T-helper 2 cell treated with Interferon-gamma antibody and Interleukin-4, amounts not matched to agents 5 μg/mL and 100 μg/mL, for 36 hours (primary cell): ENCODE data around the gene RAD51B.

Experiments used
- DNase-seq: peaks from one replicate; pipeline ENCODE4 v3.0.0; 2021; ENCODE audit warnings: low spot score
- H3K27ac Mint-ChIP-seq: one replicate; pipeline ENCODE4 v1.8.0; 2021; ENCODE audit warnings: mild to moderate bottlenecking, mixed read lengths
- H3K27me3 Mint-ChIP-seq: one replicate; pipeline ENCODE4 v1.8.0; 2021; ENCODE audit warnings: low read depth, mixed read lengths
- H3K36me3 Mint-ChIP-seq: one replicate; pipeline ENCODE4 v1.8.0; 2021; ENCODE audit warnings: low read depth, mixed read lengths
- H3K4me1 Mint-ChIP-seq: one replicate; pipeline ENCODE4 v1.8.0; 2021; ENCODE audit warnings: low read depth, mixed read lengths
- H3K4me3 Mint-ChIP-seq: one replicate; pipeline ENCODE4 v1.8.0; 2022; ENCODE audit warnings: mild to moderate bottlenecking, moderate library complexity, mixed read lengths
- H3K9me3 Mint-ChIP-seq: one replicate; pipeline ENCODE4 v1.8.0; 2021; ENCODE audit warnings: mixed read lengths

Gene RAD51B

DNA sequence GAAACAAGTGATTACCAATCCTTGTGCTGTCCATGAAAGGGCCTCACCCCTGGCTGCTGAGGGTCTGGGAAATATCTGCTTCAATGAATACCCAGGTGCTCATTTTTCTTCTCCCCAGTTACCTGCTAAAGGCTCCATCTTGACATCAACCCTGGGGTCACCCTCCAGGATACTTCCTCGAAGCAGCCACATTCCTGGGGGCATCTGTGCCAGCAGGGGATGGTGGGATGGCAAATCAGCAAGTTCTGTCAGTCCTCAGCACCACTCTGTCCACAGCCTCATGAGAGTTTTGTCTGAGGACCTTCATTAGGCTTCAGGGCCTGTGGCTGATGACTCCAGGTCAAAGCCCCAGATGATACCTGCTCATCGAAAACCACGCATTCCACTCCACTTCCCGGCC lies 848.4 kb downstream of the RAD51B start:
- Mint-ChIP-seq H3K36me3 (no peaks in the 10 kb centered on the region), H3K27me3 (no peaks in the 10 kb centered on the region), H3K4me1 (peaks cover 27% of the 10 kb centered on the region), H3K27ac (no peak overlapping the region), H3K4me3 (no peak overlapping the region), H3K9me3 (peaks cover 4% of the 10 kb centered on the region)
- DNase-seq: no peak

DNA sequence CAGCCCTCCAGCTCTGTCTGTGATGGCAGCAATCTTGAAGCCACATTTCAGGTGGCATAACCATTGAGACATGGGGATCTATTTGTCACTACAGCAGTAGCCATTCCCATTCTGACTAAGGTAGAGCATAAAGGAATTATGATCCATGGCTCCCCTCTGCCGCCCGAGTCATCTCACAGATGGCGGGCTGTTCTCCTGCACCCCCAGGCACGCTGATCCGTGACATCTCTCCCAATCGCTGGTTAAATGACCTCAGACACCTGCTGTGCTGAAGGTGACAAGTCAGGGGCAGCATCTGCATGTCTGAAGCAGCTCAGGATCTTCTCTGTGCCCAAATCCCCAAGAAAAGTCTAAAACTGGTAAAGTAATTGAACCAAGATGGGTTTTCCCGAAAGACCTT lies 849.0 kb downstream of the RAD51B start:
- Mint-ChIP-seq H3K4me3 (no peak overlapping the region), H3K27me3 (no peaks in the 10 kb centered on the region), H3K27ac (no peak overlapping the region), H3K4me1 (peaks cover 22% of the 10 kb centered on the region), H3K9me3 (peaks cover 4% of the 10 kb centered on the region), H3K36me3 (no peaks in the 10 kb centered on the region)
- no peak for DNase-seq

DNA sequence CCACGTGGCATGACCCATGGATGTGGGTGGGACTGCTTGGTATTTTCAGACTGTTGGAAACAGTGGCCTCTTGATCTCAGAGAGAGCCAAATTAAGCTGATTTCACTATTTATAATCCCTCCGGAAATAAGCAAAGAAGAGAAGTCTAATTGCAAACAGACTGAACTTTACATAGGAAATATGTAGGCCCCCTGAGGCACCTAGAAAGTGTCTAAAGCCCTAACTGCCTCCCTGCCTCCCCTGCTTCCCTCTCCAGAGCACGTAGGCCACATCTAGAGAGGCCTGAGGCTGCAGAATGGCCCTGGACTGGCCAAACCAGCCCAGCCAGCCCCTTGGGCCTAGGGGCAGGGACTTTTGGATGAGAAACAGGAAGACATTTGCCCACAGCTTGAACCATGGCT lies 849.5 kb downstream of the RAD51B start:
- no peak overlapping the region for H3K4me3 Mint-ChIP-seq
- no peaks in the 10 kb centered on the region for H3K27me3 Mint-ChIP-seq
- H3K36me3 Mint-ChIP-seq: no peaks in the 10 kb centered on the region

DNA sequence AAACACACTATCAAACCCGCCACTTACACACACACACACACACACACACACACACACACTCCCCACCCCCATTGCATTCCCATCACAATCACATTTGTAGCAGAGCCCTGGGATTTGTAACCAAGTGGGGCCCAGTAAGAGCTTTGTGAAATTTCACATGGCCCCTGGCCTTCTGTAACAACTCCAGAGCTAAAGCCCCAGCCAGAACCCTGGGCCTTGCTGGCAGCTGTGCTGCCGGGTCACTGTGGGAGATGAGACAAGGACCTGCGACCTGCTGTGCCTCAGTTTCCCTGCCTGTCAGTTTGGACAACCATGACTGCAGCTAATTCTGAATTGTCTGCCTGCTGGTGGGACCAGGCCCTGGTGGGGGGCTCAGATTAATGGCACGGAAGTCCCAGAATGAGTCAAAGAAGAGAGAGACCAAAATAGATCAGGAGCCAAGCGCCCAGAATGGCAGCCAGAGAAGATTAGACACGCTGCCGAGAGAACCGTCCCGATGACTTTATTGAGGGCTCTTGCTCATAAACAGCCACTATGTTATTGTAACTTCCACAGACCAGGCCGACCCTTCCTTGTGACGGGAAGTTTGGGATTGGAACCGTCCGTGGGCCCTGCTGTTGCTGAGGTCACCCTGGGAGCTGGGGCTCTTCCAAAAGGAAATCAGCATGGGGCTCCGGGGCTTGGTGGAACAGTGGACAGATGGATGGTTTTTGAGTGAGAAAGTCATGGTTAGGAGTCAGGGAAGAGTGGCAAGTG lies 850.2 kb downstream of the RAD51B start:
- Mint-ChIP-seq H3K4me1 (peaks cover 9% of the 10 kb centered on the region), H3K4me3 (no peak overlapping the region), H3K9me3 (peaks cover 4% of the 10 kb centered on the region), H3K27ac (no peak overlapping the region), H3K36me3 (no peaks in the 10 kb centered on the region), H3K27me3 (no peaks in the 10 kb centered on the region)
- DNase-seq: no peak

More for the DNA sequence above, 849.5 kb downstream of the RAD51B start:
- peaks cover 4% of the 10 kb centered on the region for H3K9me3 Mint-ChIP-seq
- no peak for DNase-seq
- H3K4me1 Mint-ChIP-seq: peaks cover 16% of the 10 kb centered on the region
- H3K27ac Mint-ChIP-seq: no peak overlapping the region

DNA sequence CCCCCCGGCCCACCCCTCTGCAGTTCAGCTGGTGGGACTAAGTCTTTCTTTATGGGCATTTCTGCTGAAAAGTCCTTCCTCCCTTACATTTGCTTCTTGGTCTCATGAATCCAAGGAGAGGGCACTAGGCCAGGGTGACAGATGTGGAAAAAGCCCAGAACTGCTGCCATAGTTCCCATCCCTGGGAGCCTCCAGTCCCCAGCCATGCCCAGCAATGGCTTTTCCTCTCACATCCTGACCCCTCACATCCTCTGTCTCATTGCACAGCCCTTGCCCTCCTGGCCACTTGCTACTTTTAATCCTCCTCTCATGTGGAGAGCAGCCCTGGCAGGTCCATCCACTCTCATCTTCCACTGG lies 850.8 kb downstream of the RAD51B start:
- no peak for DNase-seq
- Mint-ChIP-seq H3K4me1 (peaks cover 6% of the 10 kb centered on the region), H3K27ac (no peak overlapping the region), H3K4me3 (no peak overlapping the region), H3K36me3 (no peaks in the 10 kb centered on the region), H3K9me3 (peaks cover 4% of the 10 kb centered on the region), H3K27me3 (no peaks in the 10 kb centered on the region)

DNA sequence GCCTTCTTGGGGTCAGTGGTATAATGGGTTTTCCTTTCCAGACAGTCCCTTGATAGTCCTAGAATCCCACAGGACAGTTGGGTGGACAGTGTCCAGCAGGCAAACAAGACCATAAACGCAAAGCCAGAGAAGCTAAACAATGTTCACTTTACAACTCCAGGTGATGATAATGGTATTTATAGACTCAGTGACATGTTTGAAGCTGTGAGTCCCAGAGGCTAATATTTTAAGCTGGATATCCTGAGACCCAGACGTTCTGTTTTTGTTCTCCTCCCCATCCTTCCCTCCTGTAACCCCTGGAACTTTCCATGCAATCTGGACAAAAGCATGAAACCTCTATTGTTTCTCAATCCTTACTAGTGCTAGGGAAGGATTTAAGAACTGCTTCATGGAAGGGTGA lies 852.3 kb downstream of the RAD51B start:
- Mint-ChIP-seq H3K9me3 (peaks cover 1% of the 10 kb centered on the region), H3K4me1 (no peaks in the 10 kb centered on the region), H3K4me3 (no peak overlapping the region), H3K27me3 (no peaks in the 10 kb centered on the region), H3K36me3 (no peaks in the 10 kb centered on the region), H3K27ac (no peak overlapping the region)
- DNase-seq: no peak

DNA sequence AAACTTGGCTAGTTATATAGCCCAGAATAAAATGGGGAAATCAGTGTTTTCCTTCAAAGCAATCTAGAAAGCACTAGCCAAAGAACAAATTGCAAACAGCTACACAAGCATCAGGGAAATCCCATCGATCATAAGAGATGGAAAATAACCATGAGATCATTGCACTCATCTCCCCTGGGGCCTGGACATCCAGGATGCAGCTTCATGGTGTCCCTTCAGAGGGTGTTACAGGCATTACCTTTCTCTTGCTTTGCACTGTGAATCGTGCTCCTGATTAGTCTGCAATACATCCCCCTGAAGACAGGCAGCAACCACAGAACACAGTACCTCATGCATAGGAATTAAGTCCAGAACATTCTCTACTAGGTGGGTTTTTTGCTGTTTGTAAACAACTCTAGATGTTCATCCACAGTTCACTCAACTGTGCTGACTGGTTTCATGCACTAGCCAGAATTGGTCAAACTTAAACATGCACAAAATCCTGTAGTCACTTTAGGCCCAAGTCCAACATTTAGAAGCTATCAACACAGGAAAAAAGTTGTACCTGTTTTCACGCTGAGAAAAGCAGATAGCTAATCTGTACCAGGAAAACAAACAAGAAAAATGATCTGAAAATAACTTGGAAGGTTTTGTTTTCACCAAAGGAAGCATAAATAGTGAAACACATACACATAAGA lies 853.2 kb downstream of the RAD51B start:
- H3K27me3 Mint-ChIP-seq: no peaks in the 10 kb centered on the region
- H3K4me3 Mint-ChIP-seq: no peak overlapping the region
- no peaks in the 10 kb centered on the region for H3K36me3 Mint-ChIP-seq
- H3K9me3 Mint-ChIP-seq: no peaks in the 10 kb centered on the region
- no peaks in the 10 kb centered on the region for H3K4me1 Mint-ChIP-seq
- DNase-seq: no peak
- H3K27ac Mint-ChIP-seq: no peak overlapping the region

DNA sequence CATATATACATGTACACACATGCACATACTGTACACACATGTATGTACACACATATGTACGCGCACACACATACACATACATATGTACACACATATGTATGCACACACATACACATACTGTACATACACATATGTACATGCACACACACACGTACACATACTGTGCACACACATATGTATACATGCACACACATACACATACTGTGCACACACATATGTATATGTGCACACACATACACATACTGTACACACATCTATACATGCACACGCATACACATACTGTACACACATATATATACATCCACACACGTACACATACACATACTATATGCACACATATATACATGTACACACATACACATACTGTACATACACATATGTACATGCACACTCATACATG lies 853.9 kb downstream of the RAD51B start:
- Mint-ChIP-seq H3K9me3 (no peaks in the 10 kb centered on the region), H3K36me3 (no peaks in the 10 kb centered on the region), H3K4me1 (no peaks in the 10 kb centered on the region), H3K4me3 (no peak overlapping the region), H3K27ac (no peak overlapping the region), H3K27me3 (no peaks in the 10 kb centered on the region)
- DNase-seq: no peak

DNA sequence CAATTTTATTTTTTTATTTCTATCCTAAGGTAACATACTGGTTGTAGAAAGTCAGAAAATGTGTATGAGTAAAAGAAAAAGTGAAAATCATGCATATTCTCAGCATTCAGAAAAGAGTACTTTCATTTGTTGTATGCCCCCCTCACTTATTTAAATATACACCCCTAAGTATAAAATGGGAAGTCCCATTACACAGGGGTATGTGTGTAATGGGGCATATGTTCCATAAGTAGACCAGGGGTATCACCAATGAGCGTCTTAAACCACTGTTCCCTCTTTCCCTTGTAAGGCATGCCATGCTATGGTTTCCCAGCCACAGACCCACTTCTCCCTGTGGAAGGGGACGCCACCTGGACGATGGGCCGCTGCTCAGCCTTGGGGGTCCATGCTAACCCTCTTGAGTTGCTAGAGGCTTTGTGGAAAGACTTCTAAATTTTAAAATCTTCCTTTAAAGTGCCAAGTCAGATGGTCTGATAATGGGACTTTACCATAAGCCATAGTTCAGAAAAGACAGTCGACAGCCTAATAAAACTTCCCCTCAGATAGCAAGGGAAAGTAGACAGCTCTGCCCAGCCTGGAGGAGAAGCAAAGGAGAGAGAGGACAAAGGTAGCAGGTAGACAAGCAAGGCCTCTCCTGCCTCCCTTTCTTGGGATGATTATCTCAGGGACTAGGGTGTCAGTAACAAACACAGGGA lies 855.1 kb downstream of the RAD51B start:
- no peaks in the 10 kb centered on the region for H3K9me3 Mint-ChIP-seq
- no peaks in the 10 kb centered on the region for H3K36me3 Mint-ChIP-seq
- H3K27ac Mint-ChIP-seq: no peak overlapping the region
- no peaks in the 10 kb centered on the region for H3K4me1 Mint-ChIP-seq
- no peaks in the 10 kb centered on the region for H3K27me3 Mint-ChIP-seq
- no peak overlapping the region for H3K4me3 Mint-ChIP-seq
- DNase-seq: no peak

- no peak for DNase-seq
- no peak overlapping the region for H3K27ac Mint-ChIP-seq
- H3K36me3 Mint-ChIP-seq: no peaks in the 10 kb centered on the region
- no peaks in the 10 kb centered on the region for H3K4me1 Mint-ChIP-seq
- no peak overlapping the region for H3K4me3 Mint-ChIP-seq
- H3K9me3 Mint-ChIP-seq: no peaks in the 10 kb centered on the region
- no peaks in the 10 kb centered on the region for H3K27me3 Mint-ChIP-seq
Measured at GRCh38 chr14:68675233-68675577, 855.6 kb downstream of the RAD51B start.

- no peak overlapping the region for H3K4me3 Mint-ChIP-seq
- no peaks in the 10 kb centered on the region for H3K4me1 Mint-ChIP-seq
- H3K27me3 Mint-ChIP-seq: no peaks in the 10 kb centered on the region
- no peak overlapping the region for H3K27ac Mint-ChIP-seq
- H3K36me3 Mint-ChIP-seq: no peaks in the 10 kb centered on the region
- no peak for DNase-seq
- H3K9me3 Mint-ChIP-seq: no peaks in the 10 kb centered on the region
Measured at GRCh38 chr14:68676511-68676943, 856.9 kb downstream of the RAD51B start.

DNA sequence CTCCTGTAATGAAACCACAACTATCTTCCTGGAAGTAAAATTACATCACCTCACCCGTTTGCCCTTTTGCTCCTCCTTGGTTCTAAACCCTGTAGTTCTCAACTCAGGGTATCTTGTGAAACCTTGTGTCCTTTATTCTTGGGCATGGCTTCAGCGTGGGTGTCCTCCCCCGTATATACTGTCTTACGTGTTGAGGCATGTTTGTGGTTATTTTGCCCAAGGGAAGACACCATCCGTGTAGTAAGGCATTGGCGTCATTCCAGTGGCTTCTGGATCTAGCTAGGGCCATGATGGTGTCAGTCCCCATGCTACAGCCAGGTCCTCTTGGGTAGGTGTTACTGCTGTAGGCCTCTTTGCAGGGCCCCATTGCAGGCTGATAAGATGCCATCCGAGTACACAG lies 857.9 kb downstream of the RAD51B start:
- no peak overlapping the region for H3K4me3 Mint-ChIP-seq
- DNase-seq: no peak
- no peaks in the 10 kb centered on the region for H3K36me3 Mint-ChIP-seq
- peaks cover 6% of the 10 kb centered on the region for H3K4me1 Mint-ChIP-seq
- H3K27ac Mint-ChIP-seq: no peak overlapping the region
- H3K9me3 Mint-ChIP-seq: no peaks in the 10 kb centered on the region
- no peaks in the 10 kb centered on the region for H3K27me3 Mint-ChIP-seq

- no peak overlapping the region for H3K4me3 Mint-ChIP-seq
- H3K9me3 Mint-ChIP-seq: no peaks in the 10 kb centered on the region
- DNase-seq: no peak
- H3K36me3 Mint-ChIP-seq: no peaks in the 10 kb centered on the region
- peaks cover 8% of the 10 kb centered on the region for H3K4me1 Mint-ChIP-seq
- H3K27ac Mint-ChIP-seq: no peak overlapping the region
- no peaks in the 10 kb centered on the region for H3K27me3 Mint-ChIP-seq
Measured at GRCh38 chr14:68677901-68678300, 858.3 kb downstream of the RAD51B start.

DNA sequence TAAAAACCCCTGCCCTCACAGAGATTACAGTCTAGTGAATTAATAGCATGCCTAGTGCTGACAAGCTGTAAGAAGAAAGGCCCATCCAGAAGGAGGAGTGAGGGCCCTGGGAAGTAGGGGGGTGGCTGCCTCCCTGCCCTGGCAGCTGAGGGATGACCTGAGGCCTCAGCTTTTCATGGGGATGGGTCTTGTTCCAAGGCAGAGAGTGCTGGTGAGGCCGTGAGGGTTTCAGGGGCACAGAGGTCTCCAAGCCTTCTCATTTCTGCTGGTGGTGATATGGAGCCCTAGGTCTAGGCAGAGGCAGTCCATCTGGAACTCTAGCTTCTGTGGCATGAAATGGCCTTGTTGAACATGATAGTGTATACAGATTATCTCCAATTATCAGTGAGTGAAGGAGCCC lies 858.9 kb downstream of the RAD51B start:
- Mint-ChIP-seq H3K27me3 (no peaks in the 10 kb centered on the region), H3K4me3 (no peak overlapping the region), H3K27ac (no peak overlapping the region), H3K9me3 (no peaks in the 10 kb centered on the region), H3K4me1 (peaks cover 11% of the 10 kb centered on the region), H3K36me3 (no peaks in the 10 kb centered on the region)
- no peak for DNase-seq
